HepG2 (cell line): ENCODE measurements around the gene TP53AIP1. TPM values are rescaled to one million over a fixed set of nuclear protein-coding genes. Genes with fewer than 3 reads are reported as not detected.

Source experiments
- ATAC-seq: fragments of 200-7000 bp; cut with Tn5 transposase; 3 replicates; pipeline ENCODE4 v1.9.1; 2020; ENCODE audit warnings: mild to moderate bottlenecking, moderate library complexity
- BruUV-seq: library from RNA; stranded (reverse); fragments of 400-500 nt; replicated peaks from 2 replicates; lab custom pipeline; 2021; lab: Mats Ljungman, UMichigan
- CTCF ChIA-PET: fragments of 300-600 bp; formaldehyde crosslinking; extraction: SDS; loops from one replicate; lab custom pipeline; 2021; ENCODE audit warnings: low total read pairs, inconsistent platforms, low intra/inter-chr PET ratio; lab: Yijun Ruan, JAX
- POLR2A ChIA-PET: fragments of 350-600 bp; sonication (Branson Sonifier 250); formaldehyde crosslinking; loops from one replicate; lab custom pipeline; 2020; ENCODE audit warnings: antibody characterized with exemption, inconsistent platforms; lab: Yijun Ruan, JAX
- DNase-seq: peaks from one replicate; pipeline ENCODE4 v3.0.0-alpha.2; 2015; ENCODE audit warnings: low spot score
- FAIRE-seq: peaks from 3 replicates; lab custom pipeline; 2011; peaks lifted over from hg19 to GRCh38; lab: Jason Lieb, UNC
- H2AFZ ChIP-seq: one replicate; pipeline ENCODE4 v1.6.1; 2011; ENCODE audit warnings: low read length, inconsistent platforms
- H3K27ac ChIP-seq: fragments of 300-600 bp; 3 replicates; pipeline ENCODE4 v1.8.0; 2011; ENCODE audit warnings: mixed run types, mild to moderate bottlenecking, mixed read lengths, low read length, inconsistent platforms; ENCODE audit not compliant: insufficient read depth; ENCODE audit errors: extremely low read length
- H3K27me3 ChIP-seq, 2 experiments: fragments of 200-600 bp in 1 of 2; 2 replicates in 1 of 2; 3 replicates in 1 of 2; pipeline versions ENCODE4 v1.6.0 to v1.8.0; 2011; ENCODE audit warnings: low read length in 2 of 2, mild to moderate bottlenecking in 2 of 2, moderate library complexity in 2 of 2, inconsistent platforms in 1 of 2; ENCODE audit not compliant: insufficient read depth in 2 of 2, control insufficient read depth in 1 of 2
- H3K36me3 ChIP-seq, 2 experiments: fragments of 200-600 bp in 1 of 2; replicated peaks in 1 of 2; 2 replicates in 1 of 2; 3 replicates in 1 of 2; pipeline versions ENCODE4 v1.5.1 to v1.8.0; 2011; ENCODE audit warnings: low read length in 2 of 2, inconsistent platforms in 1 of 2; ENCODE audit not compliant: insufficient read depth in 2 of 2, control insufficient read depth in 1 of 2
- H3K4me1 ChIP-seq: 2 replicates; pipeline ENCODE4 v1.5.1; 2012; ENCODE audit warnings: low read length, inconsistent platforms; ENCODE audit not compliant: insufficient read depth
- H3K4me2 ChIP-seq: 2 replicates; pipeline ENCODE4 v1.6.0; 2011; ENCODE audit warnings: low read depth, low read length, inconsistent platforms
- H3K4me3 ChIP-seq, 3 experiments: fragments of 200-600 bp in 1 of 3; sonication (generic), shearing (Covaris generic) in 1 of 3; replicated peaks in 1 of 3; 2 replicates each; pipeline ENCODE4 v1.5.1; 2011 to 2016; ENCODE audit warnings: low read length in 3 of 3, inconsistent platforms in 2 of 3, low read depth in 2 of 3, mild to moderate bottlenecking in 2 of 3, control low read depth in 1 of 3, mixed read lengths in 1 of 3; ENCODE audit not compliant: insufficient read depth in 1 of 3
- H3K79me2 ChIP-seq: one replicate; pipeline ENCODE4 v1.6.1; 2011; ENCODE audit warnings: low read length, inconsistent platforms; ENCODE audit not compliant: insufficient read depth
- H3K9ac ChIP-seq: 2 replicates; pipeline ENCODE4 v1.6.0; 2011; ENCODE audit warnings: mild to moderate bottlenecking, low read depth, low read length, inconsistent platforms; ENCODE audit not compliant: insufficient read depth
- H3K9me3 ChIP-seq: 2 replicates; pipeline ENCODE4 v1.5.1; 2012; ENCODE audit warnings: mild to moderate bottlenecking, low read length
- H4K20me1 ChIP-seq: 2 replicates; pipeline ENCODE4 v1.6.0; 2011; ENCODE audit warnings: inconsistent platforms, mild to moderate bottlenecking, low read length, moderate library complexity; ENCODE audit not compliant: insufficient read depth
- BCL3 ChIP-seq: sonication (generic); formaldehyde crosslinking; IDR thresholded peaks from 2 replicates; pipeline ENCODE4 v1.5.1; 2020; ENCODE audit warnings: mild to moderate bottlenecking, missing genetic modification reagents, moderate library complexity
- NFYC ChIP-seq: IDR thresholded peaks from 2 replicates; pipeline ENCODE4 v1.6.1; 2016; ENCODE audit warnings: missing genetic modification reagents, missing compliant biosample characterization
- PAXIP1 ChIP-seq: sonication (generic); formaldehyde crosslinking; conservative IDR thresholded peaks from 2 replicates; pipeline ENCODE4 v1.4.0; 2020; ENCODE audit warnings: mild to moderate bottlenecking, missing genetic modification reagents, moderate library complexity
- TFDP2 ChIP-seq: sonication (generic); formaldehyde crosslinking; IDR thresholded peaks from 2 replicates; pipeline ENCODE4 v1.4.0; 2020; ENCODE audit warnings: missing genetic modification reagents
- ZMAT5 ChIP-seq: sonication (generic); formaldehyde crosslinking; IDR thresholded peaks from 2 replicates; pipeline ENCODE4 v1.5.0; 2020; ENCODE audit warnings: mild to moderate bottlenecking, low read depth, missing genetic modification reagents, borderline replicate concordance
- ZNF773 ChIP-seq: sonication (generic); formaldehyde crosslinking; IDR thresholded peaks from 2 replicates; pipeline ENCODE4 v1.4.0; 2020; ENCODE audit warnings: missing genetic modification reagents, borderline replicate concordance
- WGBS: methylation state at CpG from one replicate; pipeline ENCODE4 v1.1.6; 2017; ENCODE audit warnings: low lambda C conversion rate; 5-methylcytosine and 5-hydroxymethylcytosine counted together
- in situ Hi-C: cut with HindIII; loops from 2 replicates; pipeline ENCODE4 v1.10.0; 2017; ENCODE audit warnings: low pct_unique_long_range_greater_than_20kb; ENCODE audit not compliant: extremely low pct_ligation_motif_present
- intact Hi-C: fragments of 100-400 bp; cut with micrococcal nuclease; formaldehyde crosslinking; loops from one replicate; pipeline ENCODE4 v1.10.0; 2022; ENCODE audit not compliant: unreplicated experiment
- polyA plus RNA-seq, 8 experiments: library from polyadenylated mRNA; depleted of rRNA in 3 of 8; stranded (reverse) in 7 of 8; unstranded in 1 of 8; fragments of >200 nt; fragmentation: Illumina TruSeq in 4 of 8; extraction: Trizol in 4 of 8; gene quantifications; 2 replicates each; pipeline versions ENCODE4 v1.2.1 to v1.2.3, GENCODE V29; 2011 to 2016; ENCODE audit warnings: low read depth in 4 of 8, missing spikeins in 1 of 8, mixed read lengths in 1 of 8; ENCODE audit not compliant: insufficient read depth in 1 of 8
- total RNA-seq, 5 experiments: library from RNA; depleted of rRNA; stranded (reverse); fragments of >200 nt; fragmentation: Illumina TruSeq; extraction: Trizol; gene quantifications; 2 replicates each; pipeline ENCODE4 v1.2.3, GENCODE V29; 2016; ENCODE audit warnings: low read depth in 1 of 5
- TF ChIP-seq, protein P1 (sequence below): sonication (generic); formaldehyde crosslinking; IDR thresholded peaks from 2 replicates; pipeline ENCODE4 v1.4.0; 2020; ENCODE audit warnings: missing genetic modification reagents; ENCODE audit errors: not compliant biosample characterization

TP53AIP1 gene
- total and polyA plus RNA-seq, 2 of the 13 experiments (the other 11 are each of a cell fraction or from before 2014, with no cell fraction given), result 0.11 TPM; not detected in 1

GRCh38 chr11:128914216-128915148 is 28.2 kb downstream of the TP53AIP1 start (continued):
- no peak for TF ChIP-seq PAXIP1 (CRISPR knock-in tag)

DNA sequence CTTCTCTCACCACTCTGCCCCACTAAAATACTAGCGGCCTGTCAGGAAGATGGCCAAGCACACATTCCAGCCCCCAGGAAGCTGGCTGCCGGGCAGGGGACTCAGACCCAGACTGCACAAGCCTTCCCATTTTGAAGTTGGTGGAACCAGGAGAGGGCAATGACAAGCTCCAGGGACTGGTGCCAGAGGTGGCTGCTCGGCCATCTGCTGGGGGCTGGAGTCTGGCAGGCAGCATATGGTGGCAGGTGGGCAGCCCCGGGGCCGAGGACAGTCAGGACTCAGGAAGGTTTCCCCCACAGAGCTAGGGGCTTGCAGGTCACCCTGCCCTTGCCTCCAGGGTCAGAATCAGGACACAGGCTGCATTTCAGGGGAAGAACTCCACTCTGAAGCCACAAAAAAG is 28.9 kb downstream of the TP53AIP1 start:
- Histone ChIP-seq H3K4me1 (no peaks in the 10 kb centered on the region), H3K4me2 (no peak overlapping the region), H3K9ac (no peak overlapping the region), H3K79me2 (no peaks in the 10 kb centered on the region), H4K20me1 (no peaks in the 10 kb centered on the region), H3K27me3 (peaks cover 0 to 19% of the 10 kb centered on the region in 2 experiments; a peak in 2 of 5 replicates), H3K4me3 (no peak overlapping the region), H2AFZ (no peak overlapping the region), H3K9me3 (no peaks in the 10 kb centered on the region), H3K27ac (no peak overlapping the region), H3K36me3 (no peaks in the 10 kb centered on the region)
- DNase-seq (no peak), FAIRE-seq (no peak), ATAC-seq (no peak)
- in situ Hi-C loops (no loop called here), intact Hi-C loops (no loop called here)
- ChIA-PET POLR2A (no interaction called here), CTCF (no interaction called here)
- no TSS peak for BruUV-seq
- WGBS, result 0% methylated on average over 1 of the region's 5 CpGs
- TF ChIP-seq, protein P1, sequence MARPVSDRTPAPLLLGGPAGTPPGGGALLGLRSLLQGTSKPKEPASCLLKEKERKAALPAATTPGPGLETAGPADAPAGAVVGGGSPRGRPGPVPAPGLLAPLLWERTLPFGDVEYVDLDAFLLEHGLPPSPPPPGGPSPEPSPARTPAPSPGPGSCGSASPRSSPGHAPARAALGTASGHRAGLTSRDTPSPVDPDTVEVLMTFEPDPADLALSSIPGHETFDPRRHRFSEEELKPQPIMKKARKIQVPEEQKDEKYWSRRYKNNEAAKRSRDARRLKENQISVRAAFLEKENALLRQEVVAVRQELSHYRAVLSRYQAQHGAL (CRISPR knock-in tag), result no peak
- no peak for TF ChIP-seq ZMAT5 (CRISPR knock-in tag)
- no peak for TF ChIP-seq TFDP2
- TF ChIP-seq ZNF773 (CRISPR knock-in tag), result no peak
- no peak for TF ChIP-seq BCL3 (CRISPR knock-in tag)
- no peak for TF ChIP-seq NFYC
